Measurements from ENCODE around the gene HAUS1. TPM values are rescaled to one million over a fixed set of nuclear protein-coding genes. Genes with fewer than 3 reads are reported as not detected.
"Not testable (repeated sequence)": the region's sequence is repeated elsewhere in the genome, so short reads cannot be mapped to it uniquely, and the experiment has no call there.

HAUS1 gene
- total RNA-seq, 1 experiment from 2014 or later: 97.4 TPM

DNA sequence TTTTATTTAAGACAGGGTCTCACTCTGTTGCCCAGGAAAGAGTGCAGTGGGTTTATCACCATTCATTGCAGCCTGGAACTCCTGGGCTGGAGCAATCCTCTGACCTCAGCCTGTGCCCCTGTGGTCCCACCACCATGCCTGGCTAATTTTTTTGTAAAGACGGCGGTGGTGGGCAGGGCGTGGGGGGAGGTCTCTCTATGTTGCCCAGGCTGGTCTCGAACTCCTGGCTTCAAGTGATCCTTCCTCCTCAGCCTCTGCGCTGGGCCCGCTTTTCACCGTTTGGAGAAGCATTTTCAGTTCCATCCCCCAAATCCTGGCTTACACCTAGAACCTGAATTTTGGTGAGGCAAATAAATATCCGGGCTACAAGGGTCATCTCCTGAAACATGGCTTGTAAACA lies 4.7 kb upstream of the HAUS1 start:
- Histone ChIP-seq H3K36me3 (peaks cover 33% of the 10 kb centered on the region), H3K9me3 (replicated peaks) (0 out of 2 replicates have a peak, but pooled peaks cover 2% of the 10 kb centered on the region)

DNA sequence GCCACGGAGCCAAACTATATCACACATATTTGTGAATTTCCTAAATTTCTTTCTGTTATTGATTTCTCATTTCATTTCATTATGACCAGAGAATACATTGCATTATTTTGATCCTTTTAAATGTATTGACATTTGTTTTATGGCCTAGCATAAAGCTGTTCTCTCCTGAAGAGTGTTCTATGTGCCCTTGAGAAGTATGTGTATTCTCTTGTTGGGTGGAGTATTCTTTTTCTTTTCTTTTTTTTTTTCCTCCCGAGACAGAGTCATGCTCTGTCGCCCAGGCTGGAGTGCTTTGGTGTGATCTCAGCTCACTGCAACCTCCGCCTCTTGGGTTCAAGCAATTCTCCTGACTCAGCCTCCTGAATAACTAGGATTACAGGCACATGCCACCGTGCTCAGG lies 5.2 kb downstream of the HAUS1 start:
- H3K4me3 ChIP-seq: no peak overlapping the region
- DNase-seq (ENCODE audit: low read depth in 1 of 2, low spot score in 2 of 2): no peak
- no peak overlapping the region for H3K27ac ChIP-seq
- no peaks in the 10 kb centered on the region for H3K4me1 ChIP-seq (replicated peaks)
- H3K9me3 ChIP-seq (replicated peaks): no peaks in the 10 kb centered on the region
- no peaks in the 10 kb centered on the region for H3K27me3 ChIP-seq (replicated peaks)
- peaks cover 40% of the 10 kb centered on the region for H3K36me3 ChIP-seq

More for the DNA sequence above, 4.7 kb upstream of the HAUS1 start:
- no peaks in the 10 kb centered on the region for H3K27me3 ChIP-seq (replicated peaks)
- H3K4me1 ChIP-seq (replicated peaks): peaks cover 29% of the 10 kb centered on the region
- no peak overlapping the region for H3K4me3 ChIP-seq
- no peak overlapping the region for H3K27ac ChIP-seq
- no peak for DNase-seq (ENCODE audit: low read depth in 1 of 2, low spot score in 2 of 2)

DNA sequence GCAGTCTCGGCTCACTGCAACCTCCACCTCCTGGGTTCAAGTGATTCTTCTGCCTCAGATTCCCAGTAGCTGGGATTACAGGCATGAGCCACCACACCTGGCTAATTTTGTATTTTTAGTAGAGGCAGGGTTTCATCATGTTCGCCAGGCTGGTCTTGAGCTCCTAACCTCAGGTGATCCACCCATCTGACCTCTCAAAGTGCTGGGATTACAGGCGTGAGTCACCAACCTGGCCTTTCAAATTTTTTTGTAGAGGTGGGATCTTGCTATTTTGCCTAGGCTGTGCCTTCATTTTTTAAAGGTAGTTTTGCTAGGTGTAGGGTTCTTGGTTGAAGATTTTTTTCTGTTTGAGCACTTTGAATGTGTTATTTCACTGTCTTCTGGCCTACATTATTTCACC lies 6.2 kb downstream of the HAUS1 start:
- no peaks in the 10 kb centered on the region for H3K9me3 ChIP-seq (replicated peaks)
- H3K36me3 ChIP-seq: peaks cover 48% of the 10 kb centered on the region
- no peak overlapping the region for H3K27ac ChIP-seq
- no peak for DNase-seq (ENCODE audit: low read depth in 1 of 2, low spot score in 2 of 2)
- no peaks in the 10 kb centered on the region for H3K4me1 ChIP-seq (replicated peaks)
- H3K27me3 ChIP-seq (replicated peaks): no peaks in the 10 kb centered on the region
- H3K4me3 ChIP-seq: no peak overlapping the region

DNA sequence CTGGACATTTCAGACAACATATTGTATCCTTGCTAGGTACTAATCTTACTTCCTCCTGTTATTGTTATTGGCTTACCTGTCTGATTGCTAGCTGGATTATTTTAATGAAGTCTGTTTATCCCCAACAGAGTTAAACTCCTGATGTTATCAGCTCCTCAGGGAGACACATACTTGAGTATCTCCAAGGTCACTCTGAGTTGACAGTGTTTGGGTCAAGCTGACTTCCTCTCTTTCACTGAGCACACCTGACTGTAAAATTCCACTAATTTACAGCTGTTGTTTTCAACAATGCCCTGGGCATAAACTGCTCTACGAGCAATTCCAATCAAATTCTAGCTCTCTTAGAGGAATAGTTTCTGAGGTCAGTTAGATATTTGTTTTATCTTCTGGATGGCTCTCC lies 9.6 kb downstream of the HAUS1 start:
- Histone ChIP-seq H3K4me1 (replicated peaks) (no peaks in the 10 kb centered on the region), H3K9me3 (replicated peaks) (no peaks in the 10 kb centered on the region), H3K27ac (no peak overlapping the region), H3K27me3 (replicated peaks) (no peaks in the 10 kb centered on the region), H3K36me3 (peaks cover 48% of the 10 kb centered on the region), H3K4me3 (no peak overlapping the region)
- no peak for DNase-seq (ENCODE audit: low read depth in 1 of 2, low spot score in 2 of 2)

DNA sequence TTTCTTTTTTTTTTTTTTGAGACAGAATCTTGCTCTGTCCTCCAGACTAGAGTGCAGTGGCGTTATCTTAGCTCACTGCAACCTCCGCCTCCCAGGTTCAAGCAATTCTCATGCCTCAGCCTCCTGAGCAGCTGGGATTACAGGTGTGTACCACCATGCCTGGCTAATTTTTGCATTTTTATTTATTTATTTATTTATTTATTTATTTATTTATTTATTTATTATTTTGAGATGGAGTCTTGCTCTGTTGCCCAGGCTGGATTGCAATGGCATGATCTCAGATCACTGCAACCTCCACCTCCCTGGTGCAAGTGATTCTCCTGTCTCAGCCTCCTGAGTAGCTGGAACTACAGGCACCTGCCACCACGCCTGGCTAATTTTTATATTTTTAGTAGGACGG lies 22.4 kb downstream of the HAUS1 start:
- not testable (repeated sequence) for H3K27me3 ChIP-seq (replicated peaks); DNase-seq (ENCODE audit: low read depth in 1 of 2, low spot score in 2 of 2); H3K9me3 ChIP-seq (replicated peaks); H3K4me1 ChIP-seq (replicated peaks); H3K27ac ChIP-seq; H3K4me3 ChIP-seq
- peaks cover 57% of the 10 kb centered on the region for H3K36me3 ChIP-seq

DNA sequence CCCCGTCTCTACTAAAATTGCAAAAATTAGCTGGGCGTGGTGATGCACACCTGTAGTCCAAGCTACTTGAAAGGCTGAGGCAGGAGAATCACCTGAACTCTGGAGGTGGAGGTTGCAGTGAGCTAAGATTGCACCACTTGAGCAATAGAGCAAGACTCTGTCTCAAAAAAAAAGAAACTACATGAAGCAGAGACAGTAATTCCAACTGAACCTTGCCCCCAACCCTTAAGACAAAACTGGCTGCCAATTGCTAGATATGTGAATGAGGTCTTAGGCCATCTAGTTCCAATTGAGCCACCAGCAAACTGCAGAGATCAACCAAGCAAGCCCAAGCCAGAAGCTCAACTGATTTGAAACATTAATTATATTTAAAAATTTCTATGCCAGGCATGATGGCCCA lies 25.9 kb downstream of the HAUS1 start:
- Histone ChIP-seq H3K9me3 (replicated peaks) (no peaks in the 10 kb centered on the region), H3K27ac (no peak overlapping the region), H3K27me3 (replicated peaks) (no peaks in the 10 kb centered on the region), H3K4me3 (no peak overlapping the region), H3K4me1 (replicated peaks) (0 out of 2 replicates have a peak, but pooled peaks cover 4% of the 10 kb centered on the region), H3K36me3 (peaks cover 36% of the 10 kb centered on the region)
- DNase-seq (ENCODE audit: low read depth in 1 of 2, low spot score in 2 of 2): no peak

DNA sequence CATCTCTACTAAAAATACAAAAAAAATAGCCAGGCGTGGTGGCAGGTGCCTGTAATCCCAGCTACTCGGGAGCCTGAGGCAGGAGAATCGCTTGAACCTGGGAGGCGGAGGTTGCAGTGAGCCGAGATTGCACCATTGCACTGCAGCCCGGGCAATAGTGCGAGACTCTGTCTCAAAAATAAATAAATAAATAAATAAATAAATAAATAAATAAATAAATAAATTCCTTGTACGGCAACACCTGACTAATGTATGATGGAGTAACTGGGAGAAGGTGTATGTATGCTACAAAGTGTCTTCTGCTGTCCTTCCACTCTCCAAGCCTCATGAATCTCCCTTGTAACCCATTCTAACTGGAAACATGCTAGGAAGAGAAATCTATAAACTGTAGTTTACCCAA lies 26.4 kb downstream of the HAUS1 start:
- not testable (repeated sequence) for H3K4me1 ChIP-seq (replicated peaks); DNase-seq (ENCODE audit: low read depth in 1 of 2, low spot score in 2 of 2); H3K27ac ChIP-seq; H3K9me3 ChIP-seq (replicated peaks); H3K27me3 ChIP-seq (replicated peaks); H3K4me3 ChIP-seq
- H3K36me3 ChIP-seq: peaks cover 34% of the 10 kb centered on the region

DNA sequence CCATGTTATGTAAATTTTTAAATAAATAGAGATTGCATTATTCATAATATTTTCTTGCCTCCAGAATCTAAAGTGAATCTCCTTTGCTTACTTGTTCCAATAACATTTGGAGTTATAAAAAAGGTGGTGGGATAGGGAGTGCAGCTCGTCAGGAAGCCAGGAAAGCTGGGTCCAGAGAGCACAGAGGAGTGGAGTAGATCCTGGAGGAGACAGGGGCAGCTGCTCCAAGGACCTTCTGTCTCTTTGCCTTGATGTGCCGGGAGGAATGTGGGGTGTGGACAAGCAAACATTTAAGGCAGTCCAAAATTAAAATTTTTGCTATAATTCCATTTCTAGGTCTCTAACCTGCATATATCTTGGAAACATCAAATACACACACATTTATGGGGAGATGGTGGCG lies 29.3 kb downstream of the HAUS1 start:
- no peak overlapping the region for H3K27ac ChIP-seq
- no peak overlapping the region for H3K4me3 ChIP-seq
- no peaks in the 10 kb centered on the region for H3K9me3 ChIP-seq (replicated peaks)
- DNase-seq (ENCODE audit: low read depth in 1 of 2, low spot score in 2 of 2): no peak
- no peaks in the 10 kb centered on the region for H3K27me3 ChIP-seq (replicated peaks)
- 0 out of 2 replicates have a peak, but pooled peaks cover 4% of the 10 kb centered on the region for H3K4me1 ChIP-seq (replicated peaks)
- H3K36me3 ChIP-seq: peaks cover 16% of the 10 kb centered on the region

DNA sequence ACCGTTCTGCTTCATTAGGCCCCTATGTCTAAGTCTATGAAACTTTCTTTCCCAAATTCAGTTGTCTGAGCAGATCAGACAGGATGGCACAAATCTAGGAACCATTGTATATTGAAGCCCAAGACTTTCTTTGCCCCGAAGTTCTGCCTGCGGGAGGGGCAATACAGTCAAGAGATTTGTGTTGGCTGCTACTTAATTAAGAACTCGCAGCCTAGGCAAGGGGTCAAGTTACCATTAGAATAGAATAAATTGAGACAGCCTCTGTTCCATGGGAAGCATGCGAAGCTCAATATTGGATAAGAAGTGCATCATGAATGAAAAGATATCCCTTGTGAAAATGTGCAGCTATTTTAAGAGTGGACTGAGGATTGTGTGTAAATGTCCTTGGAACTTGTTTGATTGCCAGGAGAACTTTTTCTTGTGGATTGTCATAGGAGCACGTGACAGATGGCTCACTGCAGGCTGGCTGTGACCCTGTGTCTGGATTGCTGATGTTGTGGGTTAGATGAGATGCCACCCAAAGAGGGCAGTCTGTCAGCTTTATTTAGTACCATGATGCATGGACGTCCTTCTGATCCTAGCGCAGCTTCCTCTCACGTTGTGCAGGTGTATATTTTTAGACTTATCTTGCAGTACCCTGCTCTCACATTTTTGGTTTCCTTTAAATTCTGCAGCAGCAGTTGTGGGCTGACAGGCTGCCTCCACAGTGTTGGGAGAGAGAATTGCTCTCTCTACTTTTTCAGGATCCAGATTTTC lies 30.9 kb downstream of the HAUS1 start:
- no peaks in the 10 kb centered on the region for H3K27me3 ChIP-seq (replicated peaks)
- no peak overlapping the region for H3K27ac ChIP-seq
- H3K36me3 ChIP-seq: peaks cover under 1% of the 10 kb centered on the region
- no peak for DNase-seq (ENCODE audit: low read depth in 1 of 2, low spot score in 2 of 2)
- 0 out of 2 replicates have a peak, but pooled peaks cover 4% of the 10 kb centered on the region for H3K4me1 ChIP-seq (replicated peaks)
- H3K9me3 ChIP-seq (replicated peaks): no peaks in the 10 kb centered on the region
- H3K4me3 ChIP-seq: no peak overlapping the region

DNA sequence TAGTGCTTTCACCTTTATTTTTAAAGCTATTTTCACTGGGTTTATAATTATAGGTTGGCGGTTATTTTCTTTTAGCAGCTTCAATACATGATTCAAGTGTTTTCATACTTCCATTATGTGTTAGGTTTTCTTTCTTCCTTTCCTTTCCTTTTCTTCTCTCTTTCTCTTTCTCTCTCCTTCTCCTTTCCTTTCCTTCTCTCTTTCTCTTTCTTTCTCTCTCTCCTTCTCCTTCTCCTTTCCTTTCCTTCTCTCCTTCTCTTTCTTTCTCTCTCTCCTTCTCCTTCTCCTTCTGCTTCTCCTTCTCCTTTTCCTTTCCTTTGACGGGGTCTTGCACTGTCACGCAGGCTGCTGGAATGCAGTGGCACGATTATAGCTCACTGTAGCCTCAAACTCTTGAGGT lies 36.0 kb downstream of the HAUS1 start:
- H3K4me3 ChIP-seq: no peak overlapping the region
- H3K9me3 ChIP-seq (replicated peaks): no peaks in the 10 kb centered on the region
- H3K4me1 ChIP-seq (replicated peaks): peaks cover 12% of the 10 kb centered on the region
- H3K36me3 ChIP-seq: no peaks in the 10 kb centered on the region
- no peak for DNase-seq (ENCODE audit: low read depth in 1 of 2, low spot score in 2 of 2)
- no peaks in the 10 kb centered on the region for H3K27me3 ChIP-seq (replicated peaks)
- no peak overlapping the region for H3K27ac ChIP-seq

DNA sequence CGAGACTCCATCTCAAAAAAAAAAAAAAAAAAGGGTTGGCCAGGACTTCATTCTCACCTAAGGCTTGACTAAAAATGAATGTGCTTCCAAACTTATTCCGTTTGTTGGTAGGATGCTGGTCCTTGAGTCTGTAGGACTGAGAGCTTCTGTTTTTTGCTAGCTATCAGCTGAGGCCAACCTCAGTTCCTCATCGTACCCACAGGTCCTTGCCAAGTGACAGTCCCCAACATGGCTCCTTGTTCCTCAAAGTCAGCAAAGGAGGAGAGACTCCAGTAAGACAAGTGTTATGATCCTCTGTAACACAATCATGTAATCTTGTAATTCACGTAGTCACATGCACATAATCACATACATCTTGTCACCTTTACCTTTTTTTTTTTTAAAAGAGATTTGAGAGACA lies 37.0 kb downstream of the HAUS1 start:
- H3K36me3 ChIP-seq: no peaks in the 10 kb centered on the region
- no peak for DNase-seq (ENCODE audit: low read depth in 1 of 2, low spot score in 2 of 2)
- no peaks in the 10 kb centered on the region for H3K9me3 ChIP-seq (replicated peaks)
- H3K27me3 ChIP-seq (replicated peaks): no peaks in the 10 kb centered on the region
- H3K4me3 ChIP-seq: no peak overlapping the region
- no peak overlapping the region for H3K27ac ChIP-seq
- peaks cover 12% of the 10 kb centered on the region for H3K4me1 ChIP-seq (replicated peaks)

DNA sequence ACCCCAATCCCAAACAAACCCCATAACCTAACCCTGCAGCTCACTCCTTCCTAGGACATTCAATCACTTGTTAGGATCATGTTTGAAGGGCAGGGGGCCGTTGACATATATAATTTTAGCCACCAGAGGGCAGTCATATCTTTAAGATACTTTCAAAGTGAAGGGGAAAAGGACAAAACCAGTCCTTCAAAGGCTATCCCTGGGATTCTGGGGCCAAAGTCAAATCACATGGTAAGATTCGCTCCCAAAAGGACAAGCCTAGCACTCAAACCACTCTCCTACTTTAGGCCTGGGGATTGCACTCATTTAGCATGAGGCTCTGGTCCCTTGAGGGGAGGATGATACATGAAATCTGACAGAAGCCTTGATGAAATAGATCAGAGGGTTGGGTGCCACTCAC lies 44.6 kb downstream of the HAUS1 start:
- Histone ChIP-seq H3K27me3 (replicated peaks) (no peaks in the 10 kb centered on the region), H3K4me1 (replicated peaks) (peaks cover 32% of the 10 kb centered on the region), H3K36me3 (no peaks in the 10 kb centered on the region), H3K4me3 (no peak overlapping the region), H3K27ac (no peak overlapping the region), H3K9me3 (replicated peaks) (no peaks in the 10 kb centered on the region)
- peak; percentile 54 to 76 for DNase-seq (ENCODE audit: low read depth in 1 of 2, low spot score in 2 of 2)

DNA sequence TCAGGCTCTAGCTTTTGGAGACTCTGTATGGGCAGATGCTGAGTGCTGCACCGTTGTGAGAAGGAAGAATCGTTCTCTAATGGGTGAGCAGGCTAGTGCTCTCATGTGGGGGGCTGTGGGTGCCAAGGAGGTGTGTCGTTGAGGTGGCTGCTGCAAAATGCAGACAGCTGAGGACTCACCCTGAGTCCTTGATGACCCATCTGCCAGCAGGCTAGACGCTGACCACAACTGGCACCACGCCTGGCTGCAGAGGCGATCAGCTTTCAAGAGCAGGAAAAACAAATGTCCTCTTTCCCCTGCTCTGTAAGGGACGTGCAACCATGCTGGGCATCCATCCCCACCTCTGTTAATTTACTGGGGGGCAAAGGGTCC lies 48.2 kb downstream of the HAUS1 start:
- Histone ChIP-seq H3K4me1 (replicated peaks) (peaks cover 60% of the 10 kb centered on the region), H3K9me3 (replicated peaks) (no peaks in the 10 kb centered on the region), H3K27ac (peak overlapping the region; percentile 55), H3K36me3 (no peaks in the 10 kb centered on the region), H3K4me3 (no peak overlapping the region), H3K27me3 (replicated peaks) (no peaks in the 10 kb centered on the region)
- DNase-seq (ENCODE audit: low read depth in 1 of 2, low spot score in 2 of 2): peak; percentile 72 to 83

DNA sequence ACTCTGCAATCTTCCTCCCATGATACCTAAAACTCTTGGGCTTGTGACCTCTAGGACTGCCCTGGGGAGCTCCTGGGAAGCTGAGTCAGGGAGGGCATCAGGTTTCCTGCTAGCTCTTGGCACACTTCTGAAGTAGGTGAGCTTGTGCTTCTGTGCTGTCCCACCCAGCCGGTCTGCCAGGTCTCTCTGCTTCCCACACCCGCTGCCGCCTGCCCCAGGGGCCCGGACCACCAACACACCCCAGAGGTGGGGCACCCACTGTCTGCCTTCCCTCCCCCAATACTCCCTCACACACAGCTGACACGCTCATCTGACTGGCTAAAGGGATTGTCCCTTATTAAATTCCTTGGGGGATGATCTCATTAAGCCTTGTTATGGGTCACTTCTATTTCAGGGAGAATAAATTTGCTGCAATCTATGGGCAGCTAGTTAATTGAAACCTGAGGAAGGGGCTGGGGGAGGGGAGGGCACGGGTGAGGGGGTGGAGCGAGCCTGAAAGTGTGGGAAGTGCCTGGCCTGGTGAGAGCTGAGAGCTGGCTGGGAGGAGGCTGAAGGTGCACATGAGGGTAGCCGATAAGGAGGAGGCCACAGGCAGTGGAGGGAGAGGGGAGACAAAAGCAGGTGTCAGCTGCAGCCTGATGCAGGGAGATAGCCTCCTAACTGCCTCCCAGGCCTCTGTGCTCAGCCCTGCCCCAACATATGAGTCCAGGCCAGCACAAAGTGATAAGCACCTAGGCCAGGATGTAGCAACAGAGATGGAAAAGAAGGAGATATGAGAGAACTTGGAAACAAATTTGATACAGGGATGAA lies 48.8 kb downstream of the HAUS1 start:
- Histone ChIP-seq H3K4me1 (replicated peaks) (peaks cover 66% of the 10 kb centered on the region), H3K27ac (peak overlapping the region; percentile 55), H3K27me3 (replicated peaks) (no peaks in the 10 kb centered on the region), H3K36me3 (no peaks in the 10 kb centered on the region), H3K4me3 (no peak overlapping the region), H3K9me3 (replicated peaks) (no peaks in the 10 kb centered on the region)
- peak; percentile 67 to 75 for DNase-seq (ENCODE audit: low read depth in 1 of 2, low spot score in 2 of 2)
